Right ventricle myocardium inferior (tissue), 1 donor: Measurements from ENCODE around the gene TRERF1. TPM values are rescaled to one million over a fixed set of nuclear protein-coding genes. Genes with fewer than 3 reads are reported as not detected.
"Not testable (repeated sequence)": the region's sequence is repeated elsewhere in the genome, so short reads cannot be mapped to it uniquely, and the experiment has no call there.

Experiments
- ATAC-seq: fragments of 200-7000 bp; cut with Tn5 transposase; one replicate; pipeline ENCODE4 v1.9.1; 2020; ENCODE audit warnings: mild to moderate bottlenecking, moderate library complexity
- DNase-seq: peaks from one replicate; pipeline ENCODE4 v3.0.0; 2021; ENCODE audit errors: missing footprints
- intact Hi-C: fragments of 100-400 bp; cut with DNase I; formaldehyde crosslinking; loops from one replicate; pipeline ENCODE4 v1.11.0; 2022
- total RNA-seq: library from RNA; stranded (reverse); fragmentation: NEBNext Ultra II Directional; extraction: Animal tissue kit (Norgen Biotek cat#: 25700); gene quantifications from one replicate; pipeline ENCODE4 v1.2.1, GENCODE V29; 2021
- donor health status: DM: no; HTN: yes; CAD: no; lungs with severe emphysema.

TRERF1 gene
- total RNA-seq, 1 donor from 2014 or later, result 1.7 TPM

GRCh38 chr6:42453031-42453653 lies 1.4 kb upstream of the TRERF1 start:
- peak; percentile 93 for ATAC-seq
- intact Hi-C loops, result loop anchor here (5.0 kb wide), 2 partner anchors 46 to 191 kb away; no protein-coding TSS in a partner anchor
- DNase-seq, result peak; percentile 92

GRCh38 chr6:42452171-42453030 lies 675 bp upstream of the TRERF1 start:
- ATAC-seq (peak; percentile 60), DNase-seq (peak; percentile 81)
- intact Hi-C loops, result loop anchor here (5.0 kb wide), 2 partner anchors 45 to 190 kb away; no protein-coding TSS in a partner anchor

GRCh38 chr6:42450477-42451332 lies 1.0 kb downstream of the TRERF1 start:
- DNase-seq, result no peak
- intact Hi-C loops, result loop anchor here (5.0 kb wide), 2 partner anchors 43 to 188 kb away; no protein-coding TSS in a partner anchor
- no peak for ATAC-seq

GRCh38 chr6:42449917-42450476 lies 1.7 kb downstream of the TRERF1 start:
- ATAC-seq (no peak), DNase-seq (no peak)
- intact Hi-C loops, result loop anchor here (5.0 kb wide), 2 partner anchors 43 to 188 kb away; no protein-coding TSS in a partner anchor

GRCh38 chr6:42448927-42449659 lies 2.6 kb downstream of the TRERF1 start:
- no peak for ATAC-seq
- intact Hi-C loops, result no loop called here
- DNase-seq, result no peak

- DNase-seq (no peak), ATAC-seq (no peak)
- intact Hi-C loops, result no loop called here
Observed at GRCh38 chr6:42448391-42448790, 3.3 kb downstream of the TRERF1 start.

GRCh38 chr6:42446996-42447395 lies 4.7 kb downstream of the TRERF1 start:
- DNase-seq, result no peak
- no peak for ATAC-seq
- intact Hi-C loops, result no loop called here

GRCh38 chr6:42446370-42446769 lies 5.4 kb downstream of the TRERF1 start:
- DNase-seq (no peak), ATAC-seq (no peak)
- intact Hi-C loops, result no loop called here

- DNase-seq, result peak; percentile 60
- ATAC-seq, intact Hi-C loops: not testable (repeated sequence)
Observed at GRCh38 chr6:42445955-42446354, 5.8 kb downstream of the TRERF1 start.

- peak; percentile 20 for ATAC-seq
- intact Hi-C loops, result no loop called here
Observed at GRCh38 chr6:42443312-42444060, 8.2 kb downstream of the TRERF1 start.

GRCh38 chr6:42441697-42442081 lies 10.0 kb downstream of the TRERF1 start:
- DNase-seq (no peak), ATAC-seq (peak; percentile 15)
- intact Hi-C loops, result no loop called here

More at GRCh38 chr6:42443312-42444060, 8.2 kb downstream of the TRERF1 start:
- no peak for DNase-seq

- peak; percentile 45 for ATAC-seq
- intact Hi-C loops, result no loop called here
- no peak for DNase-seq
Observed at GRCh38 chr6:42440778-42441696, 10.7 kb downstream of the TRERF1 start.

- intact Hi-C loops, result no loop called here
- ATAC-seq (no peak), DNase-seq (no peak)
Observed at GRCh38 chr6:42440027-42440426, 11.7 kb downstream of the TRERF1 start.

GRCh38 chr6:42436825-42437224 lies 14.9 kb downstream of the TRERF1 start:
- ATAC-seq (no peak), DNase-seq (no peak)
- intact Hi-C loops, result no loop called here

GRCh38 chr6:42434237-42434636 lies 17.5 kb downstream of the TRERF1 start:
- ATAC-seq, result no peak
- no peak for DNase-seq
- intact Hi-C loops, result no loop called here

GRCh38 chr6:42433409-42433808 lies 18.3 kb downstream of the TRERF1 start:
- intact Hi-C loops, result no loop called here
- no peak for DNase-seq
- no peak for ATAC-seq
